GM19452 (cell line): ENCODE measurements around the gene VPS13A.

ENCODE experiments used
- ATAC-seq: cut with Tn5 transposase; IDR thresholded peaks from one replicate; pipeline ENCODE4 v1.9.1; 2021; ENCODE audit not compliant: unreplicated experiment

The VPS13A gene

GRCh38 chr9:77454663-77455062, 277.3 kb downstream of the VPS13A start:
- ATAC-seq: no peak

- ATAC-seq: peak; percentile 42
Measured at GRCh38 chr9:77455312-77455927, 278.1 kb downstream of the VPS13A start.

GRCh38 chr9:77456829-77457437, 279.6 kb downstream of the VPS13A start:
- peak; percentile 84 for ATAC-seq

GRCh38 chr9:77457916-77458592, 280.7 kb downstream of the VPS13A start:
- peak; percentile 78 for ATAC-seq

- ATAC-seq: no peak
Measured at GRCh38 chr9:77460938-77461337, 283.6 kb downstream of the VPS13A start.

GRCh38 chr9:77462066-77462465, 284.7 kb downstream of the VPS13A start:
- ATAC-seq: no peak

- no peak for ATAC-seq
Measured at GRCh38 chr9:77463151-77463550, 285.8 kb downstream of the VPS13A start.

GRCh38 chr9:77464661-77465060, 287.3 kb downstream of the VPS13A start:
- no peak for ATAC-seq

GRCh38 chr9:77469515-77470231, 292.3 kb downstream of the VPS13A start:
- ATAC-seq: no peak
